ENCODE results near the gene FFAR1. TPM values are rescaled to one million over a fixed set of nuclear protein-coding genes. Genes with fewer than 3 reads are reported as not detected.

Gene FFAR1
- total and polyA plus RNA-seq, 2 of the 8 experiments (the other 6 are each of a cell fraction or from before 2014, with no cell fraction given), result not detected

GRCh38 chr19:35395382-35396199 lies 47.9 kb downstream of the FFAR1 start:
- ChIA-PET CTCF (ENCODE audit: partially characterized antibody) (no interaction called here), POLR2A (ENCODE audit: partially characterized antibody) (no interaction called here)
- WGBS, 2 experiments (ENCODE audit: extremely low coverage in 1 of 2, insufficient coverage in 1 of 2, insufficient read length in 1 of 2, insufficient replicate concordance in 2 of 2, low coverage in 1 of 2, low lambda C conversion rate in 2 of 2, missing lambda C conversion rate in 1 of 2), result 82% methylated on average over 19 of the region's 19 CpGs; no CpG with 5 or more reads in 1 of the 2 experiments
- H3K4ac ChIP-seq (replicated peaks; ENCODE audit: insufficient read length, low read depth, low read length), result no peak overlapping the region
- H2BK120ac ChIP-seq (replicated peaks; ENCODE audit: low read depth, low read length), result no peak overlapping the region
- H3K23ac ChIP-seq (ENCODE audit: insufficient read length), result no peak overlapping the region
- no peak overlapping the region for H2BK12ac ChIP-seq (ENCODE audit: low read depth, low read length)
- H4K91ac ChIP-seq (replicated peaks; ENCODE audit: insufficient read length, low read length), result no peak overlapping the region
- no peak overlapping the region for H2BK15ac ChIP-seq (ENCODE audit: low read length)
- H2AK5ac ChIP-seq (ENCODE audit: low read depth, low read length), result no peak overlapping the region
- no peak overlapping the region for H3K9ac ChIP-seq (replicated peaks in 1 of 4; ENCODE audit: extremely low read depth in 1 of 4, low read depth in 3 of 4, low read length in 3 of 4)
- no peaks in the 10 kb centered on the region for H3K79me2 ChIP-seq (ENCODE audit: control insufficient read depth in 1 of 2, insufficient read depth in 2 of 2, low read length in 2 of 2)
- H4K5ac ChIP-seq (ENCODE audit: insufficient read length, low read depth, low read length), result no peak overlapping the region
- no peak overlapping the region for H3K56ac ChIP-seq (replicated peaks; ENCODE audit: insufficient read length, low read depth, low read length)
- H3K27ac ChIP-seq (ENCODE audit: low read depth, low read length), result no peak overlapping the region
- no peaks in the 10 kb centered on the region; a peak in 1 of 8 replicates for H3K36me3 ChIP-seq (ENCODE audit: control insufficient read depth in 2 of 4, insufficient read depth in 4 of 4, low read length in 3 of 4)
- no peak overlapping the region for H3K14ac ChIP-seq (ENCODE audit: insufficient read length)
- no peak overlapping the region for H2BK5ac ChIP-seq (ENCODE audit: low read depth, low read length)
- peaks cover 7% of the 10 kb centered on the region; the same call in 1 of the 2 replicates for H3K23me2 ChIP-seq (ENCODE audit: low read depth, low read length)
- no peak overlapping the region for H2AFZ ChIP-seq (ENCODE audit: low read length)
- no peak overlapping the region for H3K4me3 ChIP-seq (ENCODE audit: extremely low read depth in 1 of 4, insufficient read depth in 2 of 4, low read depth in 3 of 4, low read length in 4 of 4)
- no peaks in the 10 kb centered on the region for H3K4me1 ChIP-seq (replicated peaks in 1 of 4; ENCODE audit: control insufficient read depth in 3 of 4, insufficient read depth in 4 of 4, low read length in 3 of 4)
- H3K27me3 ChIP-seq (replicated peaks in 1 of 4; ENCODE audit: control insufficient read depth in 3 of 4, extremely low read depth in 1 of 4, insufficient read depth in 3 of 4, low read length in 3 of 4), result 0 out of 7 replicates have a peak, but pooled peaks cover 0 to 2% (median 0%) of the 10 kb centered on the region in 4 experiments
- no peak for FAIRE-seq
- no peak overlapping the region for H3K18ac ChIP-seq (ENCODE audit: extremely low read depth, low read length)
- DNase-seq (ENCODE audit: low read depth in 1 of 2, low spot score in 2 of 2), result no peak
- no peak overlapping the region for H2BK20ac ChIP-seq (ENCODE audit: low read length)
- no peak overlapping the region for H3K4me2 ChIP-seq (ENCODE audit: insufficient read depth in 1 of 2, low read depth in 2 of 2, low read length in 2 of 2)
- H4K20me1 ChIP-seq (replicated peaks in 1 of 2; ENCODE audit: control insufficient read depth in 1 of 2, insufficient read depth in 2 of 2, low read length in 2 of 2), result no peaks in the 10 kb centered on the region
- H3K79me1 ChIP-seq (ENCODE audit: low read depth, low read length), result no peaks in the 10 kb centered on the region
- H4K8ac ChIP-seq (ENCODE audit: extremely low read depth, insufficient read depth, low read length), result no peak overlapping the region
- no peaks in the 10 kb centered on the region for H3K9me3 ChIP-seq (ENCODE audit: insufficient read depth in 2 of 2, low read depth in 1 of 2, low read length in 1 of 2)
- TF ChIP-seq ATF3 (IDR thresholded peaks at IDR 0.05; ENCODE audit: insufficient read depth, low read depth, low read length) (no peak), TEAD4 (IDR thresholded peaks at IDR 0.05; ENCODE audit: low read depth, low read length) (no peak), BCL11A (IDR thresholded peaks at IDR 0.05; ENCODE audit: low read depth in 2 of 2, low read length in 2 of 2) (no peak), SAP30 (IDR thresholded peaks at IDR 0.05; ENCODE audit: insufficient read depth, insufficient replicate concordance, low read length) (no peak), RAD21 (IDR thresholded peaks at IDR 0.05 in 1 of 2, conservative IDR thresholded peaks at IDR 0.05 in 1 of 2; ENCODE audit: low read depth in 2 of 2, low read length in 2 of 2) (no peak), EP300 (IDR thresholded peaks at IDR 0.05; ENCODE audit: borderline replicate concordance in 1 of 2, low read depth in 2 of 2, low read length in 2 of 2) (no peak), CBX8 (IDR thresholded peaks at IDR 0.05; ENCODE audit: borderline replicate concordance, low read depth, low read length) (no peak), SP2 (IDR thresholded peaks at IDR 0.05; ENCODE audit: low read length) (no peak), E2F6 (IDR thresholded peaks at IDR 0.05) (no peak), TCF12 (IDR thresholded peaks at IDR 0.05; ENCODE audit: low read depth, low read length) (no peak)
